HG02938 (cell line): ENCODE data around the gene CAMTA1.
"Not testable (repeated sequence)": the region's sequence is repeated elsewhere in the genome, so short reads cannot be mapped to it uniquely, and the experiment has no call there.

Experiments used
- ATAC-seq: cut with Tn5 transposase; IDR thresholded peaks from one replicate; pipeline ENCODE4 v1.9.1; 2021; ENCODE audit warnings: mild to moderate bottlenecking, moderate library complexity; ENCODE audit not compliant: unreplicated experiment

Gene CAMTA1

DNA sequence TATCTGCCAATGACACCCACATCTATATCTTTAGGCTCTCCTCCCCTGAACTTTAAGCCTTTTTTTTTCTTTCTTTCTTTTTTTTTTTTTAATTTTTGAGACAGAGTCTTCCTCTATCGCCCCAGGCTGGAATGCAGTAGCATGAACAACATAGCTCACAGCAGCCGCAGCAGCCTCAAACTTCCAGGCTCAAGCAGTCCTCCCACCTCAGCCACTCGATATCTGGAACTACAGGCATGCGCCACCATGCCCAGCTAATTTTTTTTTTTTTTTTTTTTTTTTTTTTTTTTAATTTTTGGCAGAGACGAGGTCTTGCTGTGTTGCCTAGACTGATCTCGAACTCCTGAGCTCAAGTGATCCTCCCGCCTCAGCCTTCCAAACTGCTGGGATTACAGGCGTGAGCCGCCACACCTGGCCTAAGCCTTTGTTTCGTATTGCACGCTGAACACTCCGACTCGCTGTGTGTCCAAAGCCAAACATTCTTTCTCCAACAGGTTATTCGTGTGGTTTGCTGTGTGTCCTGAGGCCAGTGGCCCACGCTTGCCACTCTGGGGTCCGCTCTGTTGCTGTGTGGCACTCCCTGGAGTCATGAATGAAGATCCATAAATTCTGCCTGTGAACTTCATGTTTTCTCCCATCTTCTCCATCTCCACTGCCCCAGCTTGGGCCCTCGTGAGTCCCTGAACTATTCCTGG is 119.4 kb downstream of the CAMTA1 start:
- no peak for ATAC-seq

DNA sequence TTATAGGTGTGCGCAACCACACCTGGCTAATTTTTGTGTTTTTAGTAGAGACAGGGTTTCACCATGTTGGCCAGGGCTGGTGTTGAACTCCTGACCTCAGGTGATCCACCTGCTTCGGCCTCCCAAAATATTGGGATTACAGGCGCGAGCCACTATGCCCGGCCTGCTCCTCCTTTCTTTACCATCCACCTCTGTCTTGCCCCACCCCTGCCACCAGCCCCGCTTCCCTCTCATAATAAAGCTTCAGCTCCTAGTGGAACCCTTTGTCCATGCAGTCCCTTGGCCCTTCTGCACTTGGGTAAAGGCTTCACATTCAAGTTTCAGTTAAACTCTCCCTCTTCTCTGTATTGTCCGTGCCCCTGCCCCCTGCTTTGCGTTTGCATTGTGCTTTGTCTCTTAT is 120.1 kb downstream of the CAMTA1 start:
- no peak for ATAC-seq

DNA sequence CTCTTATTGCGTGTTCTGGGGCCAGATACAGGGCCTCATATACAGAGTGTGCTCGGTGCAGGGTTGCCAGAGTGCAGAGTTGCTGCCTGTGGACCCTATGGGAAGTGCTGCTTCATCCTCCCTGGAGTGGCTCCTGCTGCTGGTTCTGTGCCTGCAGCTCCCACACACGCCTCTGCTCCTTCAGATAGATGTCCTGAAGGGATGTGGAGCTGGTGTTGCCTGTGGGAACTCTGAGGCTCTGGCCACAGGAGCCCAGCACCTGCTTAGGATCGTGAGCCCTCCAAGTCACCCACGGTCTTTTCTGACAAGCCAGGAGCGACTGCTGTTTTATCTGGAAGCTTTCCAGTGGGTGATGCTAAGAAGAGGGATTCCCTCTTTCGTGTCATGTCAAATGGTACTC is 120.5 kb downstream of the CAMTA1 start:
- no peak for ATAC-seq

DNA sequence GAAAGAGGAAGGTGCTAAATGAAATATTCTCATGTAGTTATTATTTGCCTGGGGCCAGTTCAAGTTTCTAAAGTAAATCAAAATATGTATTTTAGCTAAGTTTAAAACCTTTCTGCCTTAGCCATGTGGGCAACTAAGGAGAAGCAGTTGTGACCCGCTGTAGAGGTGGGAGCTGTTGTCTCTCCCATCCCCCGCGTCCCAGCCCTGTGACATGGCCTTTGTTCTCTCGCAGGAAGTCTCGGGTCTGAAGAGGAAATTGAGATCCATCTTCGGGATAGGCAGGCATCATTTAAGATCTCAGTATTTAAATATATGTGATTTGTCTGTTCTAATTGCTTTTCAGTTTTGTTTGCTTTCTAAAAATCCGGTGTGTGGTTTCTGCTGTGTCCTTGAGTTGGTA is 121.5 kb downstream of the CAMTA1 start:
- no peak for ATAC-seq

DNA sequence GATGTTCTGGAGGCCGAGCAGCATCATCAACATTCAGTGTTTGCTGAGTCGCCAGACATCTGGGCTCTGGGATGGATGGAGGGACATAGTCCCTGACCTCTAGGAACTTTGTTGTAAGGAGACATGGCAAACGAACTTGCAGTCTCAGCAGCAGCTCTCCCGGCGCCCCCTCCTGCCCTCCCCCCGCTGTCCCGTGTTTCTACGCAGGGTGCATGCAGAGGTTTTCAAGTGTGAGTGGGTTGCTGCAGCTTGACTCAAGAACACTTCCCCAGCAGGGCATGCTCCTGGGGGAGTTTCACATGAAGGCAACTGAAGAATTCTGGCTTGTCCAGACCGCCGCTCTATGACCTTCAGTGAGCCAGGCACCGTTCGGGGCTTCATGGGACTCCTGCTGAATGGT is 121.9 kb downstream of the CAMTA1 start:
- no peak for ATAC-seq

DNA sequence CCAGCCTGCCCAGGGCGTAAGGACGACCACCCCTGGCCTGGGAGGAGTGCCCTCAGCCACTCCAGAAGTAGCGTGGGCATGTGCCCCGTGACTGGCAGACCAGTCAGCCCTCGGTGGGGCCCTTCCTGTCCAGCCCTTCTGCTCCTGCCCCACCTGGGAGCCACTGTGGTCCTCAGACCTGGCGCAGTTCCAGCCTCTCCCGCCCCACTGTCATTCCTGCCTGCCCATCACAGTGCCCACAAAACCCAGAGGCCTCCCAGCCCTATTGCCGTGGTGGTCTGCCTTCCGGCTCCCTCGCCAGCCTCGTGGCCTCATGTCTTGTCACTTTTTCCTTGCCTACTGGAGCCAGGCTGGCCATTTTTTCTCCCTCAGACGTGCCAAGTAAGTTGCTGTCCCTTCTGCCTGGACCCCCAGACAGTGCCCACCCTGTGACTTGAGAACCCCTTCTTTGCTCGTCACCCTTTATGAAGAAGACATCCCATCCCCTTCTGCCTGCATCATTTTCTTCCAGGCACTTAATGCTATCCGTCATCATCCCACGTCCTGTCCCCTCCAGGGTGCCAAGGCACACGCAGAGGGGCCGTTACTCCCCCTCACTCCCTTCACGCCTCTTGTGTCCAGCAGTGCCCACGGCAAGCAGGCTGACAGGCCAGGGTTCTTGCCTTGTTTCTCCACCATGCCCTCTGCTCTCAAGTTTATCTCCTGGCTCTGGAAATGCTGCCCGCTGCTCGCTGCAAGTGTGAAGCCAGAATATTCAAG is 122.6 kb downstream of the CAMTA1 start:
- no peak for ATAC-seq

DNA sequence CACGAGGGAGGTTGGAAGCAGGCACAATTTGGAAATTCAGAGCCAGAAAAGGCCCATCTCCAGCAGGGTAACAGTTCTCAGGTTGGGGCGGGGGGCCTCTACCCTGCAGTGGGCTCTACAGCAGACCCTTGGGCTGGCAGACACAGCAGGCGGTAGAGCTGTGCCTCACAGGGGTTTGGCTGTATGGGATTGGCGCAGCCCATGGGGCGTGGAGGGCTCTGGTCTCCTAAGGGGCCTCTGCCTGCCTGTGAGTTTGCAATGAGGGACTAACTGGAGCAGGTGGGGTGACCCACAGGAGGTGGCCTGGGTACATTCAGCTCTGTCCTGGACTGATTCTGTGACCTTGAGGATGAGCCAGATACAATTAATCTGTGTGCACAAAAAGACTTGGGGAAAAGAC is 124.1 kb downstream of the CAMTA1 start:
- ATAC-seq: no peak

DNA sequence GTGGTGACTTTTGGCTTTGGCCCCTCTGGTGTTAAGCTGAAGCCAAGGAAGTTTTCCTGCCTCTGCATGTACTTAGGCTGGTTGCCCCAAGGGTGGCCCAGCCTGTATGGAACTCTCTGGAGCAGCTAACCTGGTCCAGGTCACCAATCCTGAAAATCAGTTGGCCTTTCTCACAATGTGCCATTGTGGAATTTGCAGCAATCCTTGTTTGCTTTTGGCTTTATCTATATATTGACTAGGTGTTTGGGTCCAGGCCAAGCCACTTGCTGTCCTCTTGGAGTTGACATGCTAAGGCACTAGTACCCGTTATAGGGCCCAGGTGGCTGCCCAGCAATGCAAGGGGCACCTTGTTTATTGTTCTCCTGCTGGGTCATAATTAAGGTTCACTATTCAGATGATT is 124.6 kb downstream of the CAMTA1 start:
- ATAC-seq: no peak

DNA sequence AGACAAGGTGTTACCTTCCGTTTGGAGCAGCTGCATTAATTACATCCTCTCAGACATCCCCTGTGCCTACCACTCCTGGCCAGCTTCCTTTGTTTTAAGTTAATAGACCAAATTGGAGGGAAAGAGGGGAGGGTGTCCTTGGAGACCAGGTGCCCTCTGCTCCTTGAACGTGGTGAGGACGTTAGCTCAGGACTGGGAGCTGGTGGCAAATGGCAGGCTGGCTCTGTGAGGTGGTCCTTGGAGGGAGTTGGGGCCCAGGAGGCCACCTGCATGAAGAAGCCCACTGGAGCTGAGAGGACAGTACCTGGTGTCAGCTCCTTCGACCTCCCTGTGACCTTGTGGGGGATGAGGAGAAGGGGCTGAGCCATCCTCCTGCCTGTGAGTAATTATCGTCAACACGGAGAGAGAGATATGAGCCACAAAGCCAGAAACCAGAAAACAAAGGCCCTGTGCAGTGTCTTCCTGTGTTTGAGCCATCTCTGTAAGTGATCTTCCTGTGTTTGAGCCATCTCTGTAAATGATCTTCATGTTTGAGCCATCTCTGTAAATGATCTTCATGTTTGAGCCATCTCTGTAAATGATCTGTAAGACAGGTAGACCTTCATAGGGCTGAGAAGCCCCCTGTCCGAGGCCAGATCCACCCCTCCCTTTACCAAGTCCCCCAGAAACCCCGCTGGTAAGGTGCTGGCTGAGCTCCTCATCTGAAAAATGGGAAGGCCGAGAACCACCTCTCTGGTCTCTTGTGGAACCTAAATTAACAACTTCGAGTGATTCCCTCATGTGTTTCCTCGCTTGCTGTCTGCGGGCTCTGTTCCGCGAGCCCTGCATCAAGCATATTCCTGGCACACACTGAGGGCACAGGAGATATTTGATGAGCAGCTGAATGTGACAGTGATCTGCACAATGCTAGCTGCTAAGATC is 126.0 kb downstream of the CAMTA1 start:
- no peak for ATAC-seq

DNA sequence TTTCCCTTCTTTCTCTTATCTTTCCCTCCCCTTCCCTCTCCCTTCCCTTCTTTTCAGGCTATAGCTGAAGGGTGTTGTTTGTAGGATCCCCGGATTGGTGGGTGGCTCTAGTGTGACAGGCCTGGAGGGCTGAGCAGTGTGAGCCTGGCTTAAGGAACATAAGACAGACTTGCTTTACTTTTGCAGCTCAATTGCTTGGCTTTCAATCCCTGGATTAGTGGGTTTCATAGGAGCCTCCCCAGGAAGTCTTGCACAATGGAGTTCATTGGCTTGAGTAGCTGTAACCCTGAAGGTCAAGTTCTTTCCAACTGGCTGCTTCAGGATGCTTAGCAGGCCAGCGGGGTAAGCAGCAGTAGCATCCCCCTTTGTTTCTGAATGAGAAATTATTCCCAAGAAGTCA is 126.7 kb downstream of the CAMTA1 start:
- ATAC-seq: no peak

DNA sequence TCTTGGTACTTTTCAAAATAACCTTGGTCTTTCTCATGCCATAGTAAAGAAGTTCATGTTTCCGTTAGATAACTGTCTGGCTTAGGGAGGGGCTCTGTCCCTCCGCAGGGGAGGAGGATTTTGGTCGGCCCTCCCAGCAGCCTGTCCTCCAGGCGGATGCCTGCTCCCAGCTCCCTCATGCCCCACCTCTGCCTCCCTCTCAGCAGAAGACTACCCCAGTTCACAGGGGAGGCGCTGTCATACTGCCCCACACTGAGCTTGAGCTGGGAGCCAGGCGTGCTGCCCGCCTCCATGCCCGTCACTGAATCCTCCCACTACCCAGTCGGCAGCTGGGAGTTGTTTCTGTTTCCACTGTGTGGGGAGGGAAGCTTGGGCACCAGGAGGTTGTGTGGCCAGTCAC is 127.3 kb downstream of the CAMTA1 start:
- no peak for ATAC-seq

DNA sequence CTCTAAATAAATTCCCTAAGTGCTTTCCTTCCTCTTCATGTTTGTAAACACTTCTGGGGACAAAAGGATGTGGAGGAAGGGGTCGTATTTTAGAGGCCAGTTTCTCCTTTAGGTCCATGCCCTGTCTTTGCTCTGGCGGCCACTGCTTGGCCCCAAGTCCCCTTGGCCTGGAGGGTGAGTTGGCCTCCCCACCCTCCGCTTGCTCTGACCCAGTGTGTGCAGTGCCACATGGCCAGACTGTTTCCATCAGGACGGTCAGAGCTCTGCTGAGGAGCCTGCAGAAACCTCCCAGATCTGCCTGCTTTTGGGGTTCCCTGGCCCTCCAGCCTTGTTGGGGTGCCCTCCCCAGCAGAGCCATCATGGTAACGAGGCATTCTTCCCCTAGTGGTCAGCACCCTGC is 127.8 kb downstream of the CAMTA1 start:
- no peak for ATAC-seq

DNA sequence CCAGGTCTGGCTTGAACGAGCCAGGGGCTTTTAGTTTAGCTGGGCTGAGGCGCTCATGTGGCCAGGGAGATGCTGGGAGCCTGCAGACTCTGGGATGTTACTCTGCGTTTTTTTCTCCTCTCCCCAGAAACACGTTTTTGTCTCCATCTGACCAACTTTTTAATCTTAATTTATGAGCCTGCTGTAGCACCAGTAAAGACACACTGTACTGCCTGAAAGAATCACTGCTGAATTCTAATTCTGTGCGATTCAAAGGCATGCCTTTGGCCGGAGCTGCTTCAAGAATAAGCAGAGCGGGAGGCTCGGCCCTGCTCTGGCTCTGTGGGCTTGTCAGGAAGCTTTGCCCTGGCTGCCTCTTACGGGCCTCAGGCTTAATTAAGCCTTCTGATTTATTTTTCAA is 129.5 kb downstream of the CAMTA1 start:
- no peak for ATAC-seq

DNA sequence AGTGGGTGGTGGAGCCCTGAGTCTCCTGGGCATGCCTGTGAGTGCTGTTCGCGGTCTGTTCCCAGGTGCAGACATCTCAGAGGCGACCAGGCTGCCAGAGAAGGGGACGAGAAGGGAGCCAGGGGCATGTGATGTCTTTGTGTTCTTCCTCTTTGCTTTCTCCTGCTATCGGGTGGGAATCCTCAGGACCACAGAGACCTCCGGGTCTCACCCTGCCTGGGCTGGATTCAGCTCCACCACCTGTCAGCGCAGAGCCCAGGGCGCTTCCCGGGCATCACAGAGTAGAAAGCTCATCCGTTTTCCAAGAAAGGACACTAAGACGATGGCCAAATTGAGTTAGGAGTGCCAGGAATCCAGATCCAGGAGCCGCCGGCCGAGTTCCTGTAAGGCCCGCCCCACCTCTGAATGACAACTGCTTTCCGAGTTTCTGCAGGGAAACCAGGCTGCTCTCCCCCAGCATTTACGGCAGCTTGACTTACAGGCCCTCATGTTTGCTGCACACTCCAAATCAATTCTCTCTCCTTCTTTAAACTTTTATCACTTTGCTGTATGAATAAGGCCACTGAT is 130.8 kb downstream of the CAMTA1 start:
- no peak for ATAC-seq

DNA sequence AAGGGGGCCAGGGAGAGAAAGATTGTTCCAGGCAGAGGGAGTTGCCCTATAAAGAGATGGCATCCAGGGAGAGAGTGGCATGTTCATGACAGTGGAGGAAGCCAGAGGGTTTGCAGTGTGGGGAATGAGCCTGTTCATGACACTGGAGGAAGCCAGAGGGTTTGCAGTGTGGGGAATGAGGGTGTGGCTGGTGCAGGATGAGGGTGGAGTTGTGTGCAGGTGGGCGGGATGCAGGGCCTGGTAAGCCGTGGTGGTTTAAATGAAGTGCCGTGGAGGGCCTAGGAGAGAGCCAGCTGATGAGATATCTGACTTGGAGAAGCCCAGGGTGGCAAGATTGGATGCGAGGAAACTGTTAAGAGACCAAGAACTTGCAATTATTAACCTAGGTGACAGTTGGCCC is 131.8 kb downstream of the CAMTA1 start:
- no peak for ATAC-seq

DNA sequence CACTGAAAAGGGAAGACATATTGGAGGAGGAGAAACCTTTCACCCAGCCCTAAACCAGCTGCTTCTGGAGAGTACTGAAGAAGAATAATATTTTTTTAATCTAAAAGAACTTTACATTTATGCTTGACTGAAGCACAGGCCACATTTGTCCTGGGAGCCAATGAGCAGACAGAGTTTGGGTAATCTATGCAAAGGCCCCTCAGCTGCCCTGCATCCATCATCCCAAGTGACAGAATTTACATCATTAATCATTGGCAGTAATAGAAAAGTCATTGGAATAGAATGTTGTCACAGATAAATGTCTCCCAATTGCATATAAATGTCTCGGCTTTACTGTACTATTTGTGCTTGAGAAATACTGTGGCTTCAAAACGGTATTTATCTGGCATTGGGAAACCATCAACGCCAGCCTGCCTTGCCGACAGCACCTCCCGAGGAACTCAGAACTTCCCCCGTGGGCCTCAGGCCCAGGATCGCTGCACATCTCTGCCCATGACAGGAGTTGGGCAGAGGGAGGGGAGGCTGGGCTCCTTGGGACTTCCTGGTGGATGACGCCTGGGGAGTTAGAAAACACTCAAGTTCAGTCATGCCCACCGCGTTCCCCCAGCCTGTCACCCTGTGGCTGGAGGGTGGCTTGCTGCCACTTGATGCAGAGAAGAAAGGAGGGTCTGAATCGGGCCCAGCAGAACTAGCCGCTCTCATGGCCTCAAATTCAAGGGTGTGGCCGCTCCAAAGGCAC is 133.1 kb downstream of the CAMTA1 start:
- ATAC-seq: no peak

DNA sequence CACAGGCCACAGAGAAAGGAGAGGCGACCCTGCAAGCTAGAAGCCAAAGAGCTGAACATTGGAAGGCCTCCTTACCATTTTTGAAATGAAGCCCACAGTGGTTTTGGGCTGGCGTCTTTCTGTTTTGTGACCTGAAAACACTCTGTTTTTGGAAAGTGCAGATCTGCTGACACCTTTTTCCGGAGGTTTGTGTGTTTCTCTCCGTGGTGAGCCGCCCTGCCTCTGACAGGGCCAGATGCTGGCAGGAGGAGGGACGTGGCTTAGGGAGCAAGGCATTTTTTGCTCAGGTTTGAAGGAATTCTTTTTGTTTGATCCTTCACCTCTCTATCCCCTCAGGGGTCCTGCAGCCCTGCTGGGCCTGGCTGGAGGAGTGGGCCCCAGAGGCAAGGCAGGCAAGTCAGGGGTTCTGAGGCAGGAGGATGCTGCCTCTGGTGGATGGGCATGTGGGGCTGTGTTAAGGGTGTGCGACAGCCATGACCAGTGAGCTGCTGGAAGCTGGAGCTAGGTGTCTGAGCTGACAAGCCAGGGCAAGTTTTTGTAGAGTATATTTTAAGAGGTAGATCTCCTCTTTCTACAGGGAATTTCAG is 133.8 kb downstream of the CAMTA1 start:
- ATAC-seq: no peak

DNA sequence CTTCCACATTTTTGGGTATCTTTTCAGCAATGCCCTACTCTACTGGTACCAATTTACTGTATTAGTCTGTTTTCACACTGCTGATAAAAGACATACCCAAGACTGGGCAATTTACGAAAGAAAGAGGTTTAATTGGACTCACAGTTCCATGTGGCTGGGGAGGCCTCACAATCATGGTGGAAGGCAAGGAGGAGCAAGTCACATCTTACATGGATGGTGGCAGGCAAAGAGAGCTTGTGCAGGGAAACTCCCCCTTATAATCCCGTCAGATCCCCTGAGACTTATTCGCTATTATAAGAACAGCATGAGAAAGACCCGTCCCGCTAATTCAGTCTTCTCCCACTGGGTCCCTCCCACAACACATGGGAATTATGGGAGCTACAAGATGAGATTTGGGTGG is 136.3 kb downstream of the CAMTA1 start:
- ATAC-seq: not testable (repeated sequence)

DNA sequence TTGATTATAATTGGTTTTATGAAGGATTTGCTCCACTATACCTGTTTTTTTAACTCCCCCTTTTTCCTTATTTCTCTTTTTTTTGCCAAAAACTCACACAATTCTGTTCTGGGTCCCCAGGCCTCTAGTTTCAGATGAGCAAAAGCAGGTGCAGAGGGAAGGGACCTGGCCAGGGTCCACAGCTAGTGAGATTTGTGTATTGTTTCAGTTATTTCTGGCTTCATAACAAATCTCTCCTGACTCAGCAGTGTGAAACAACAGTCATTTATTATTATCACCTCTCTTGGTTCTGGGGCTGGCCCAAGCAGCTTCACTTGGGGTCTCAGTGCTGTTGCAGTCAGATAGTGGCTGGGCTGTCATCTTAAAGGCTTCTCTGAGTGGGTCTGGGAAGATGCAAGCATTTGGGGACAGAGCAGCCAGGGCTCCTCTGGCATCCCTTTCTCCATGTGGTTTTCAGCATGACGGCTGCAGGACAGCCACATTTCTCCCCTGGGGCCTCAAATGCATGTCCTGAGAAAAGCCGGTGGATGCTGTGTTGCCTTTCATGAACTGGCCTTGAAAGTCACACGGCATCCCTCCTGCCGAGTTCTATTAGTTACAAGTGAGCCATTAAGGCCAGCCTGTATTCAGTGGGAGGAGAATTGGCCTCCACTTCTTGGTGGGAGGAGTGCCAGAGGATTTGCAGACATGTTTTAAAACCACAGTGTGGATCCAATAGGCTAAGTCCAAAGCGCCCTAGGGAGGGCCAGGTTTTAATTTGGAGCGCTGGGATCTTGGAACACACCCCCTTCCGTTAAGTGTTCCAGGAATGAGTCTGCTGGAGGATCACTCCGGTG is 137.1 kb downstream of the CAMTA1 start:
- no peak for ATAC-seq
